ENCODE data around the gene CSRNP3. TPM values are rescaled to one million over a fixed set of nuclear protein-coding genes. Genes with fewer than 3 reads are reported as not detected.

CSRNP3 gene
- total and polyA plus RNA-seq, 12 donors, result 1.3 to 20.1 (median 4.9) TPM

- DNase-seq, result no peak
- no peaks in the 10 kb centered on the region for H3K36me3 ChIP-seq (replicated peaks in 1 of 2)
- H3K27ac ChIP-seq, result no peak overlapping the region
- TF ChIP-seq CTCF (IDR thresholded peaks at IDR 0.05) (no peak), POLR2A (IDR thresholded peaks at IDR 0.05) (no peak)
- H3K4me1 ChIP-seq (replicated peaks in 1 of 2), result no peaks in the 10 kb centered on the region
- WGBS, 4 donors, result 95 to 97% (median 96%) methylated on average over 2 of the region's 2 CpGs
- no peak overlapping the region for H3K4me3 ChIP-seq
- intact Hi-C loops (cut with DNase I), result no loop called here
- H3K27me3 ChIP-seq, result no peaks in the 10 kb centered on the region
- no peaks in the 10 kb centered on the region for H3K9me3 ChIP-seq (replicated peaks in 1 of 3)
Observed at GRCh38 chr2:165500001-165500400, 30.5 kb downstream of the CSRNP3 start.

GRCh38 chr2:165500816-165501215 lies 31.3 kb downstream of the CSRNP3 start:
- Histone ChIP-seq H3K4me3 (no peak overlapping the region), H3K9me3 (replicated peaks in 1 of 3) (no peaks in the 10 kb centered on the region), H3K27ac (no peak overlapping the region), H3K36me3 (replicated peaks in 1 of 2) (no peaks in the 10 kb centered on the region), H3K4me1 (replicated peaks in 1 of 2) (no peaks in the 10 kb centered on the region), H3K27me3 (no peaks in the 10 kb centered on the region)
- TF ChIP-seq POLR2A (IDR thresholded peaks at IDR 0.05) (no peak), CTCF (IDR thresholded peaks at IDR 0.05) (no peak)
- DNase-seq, result no peak
- intact Hi-C loops (cut with DNase I), result no loop called here

GRCh38 chr2:165505514-165505913 lies 36.0 kb downstream of the CSRNP3 start:
- Histone ChIP-seq H3K27ac (no peak overlapping the region), H3K4me3 (no peak overlapping the region), H3K4me1 (replicated peaks in 1 of 2) (no peaks in the 10 kb centered on the region), H3K36me3 (replicated peaks in 1 of 2) (no peaks in the 10 kb centered on the region), H3K9me3 (replicated peaks in 1 of 3) (no peaks in the 10 kb centered on the region), H3K27me3 (no peaks in the 10 kb centered on the region)
- intact Hi-C loops (cut with DNase I), result no loop called here
- WGBS, 4 donors, result 58 to 77% (median 73%) methylated on average over 3 of the region's 3 CpGs
- TF ChIP-seq CTCF (IDR thresholded peaks at IDR 0.05), result no peak
- no peak for TF ChIP-seq POLR2A (IDR thresholded peaks at IDR 0.05)
- no peak for DNase-seq

GRCh38 chr2:165508927-165509326 lies 39.4 kb downstream of the CSRNP3 start:
- no peak overlapping the region for H3K4me3 ChIP-seq
- no peaks in the 10 kb centered on the region for H3K27me3 ChIP-seq
- H3K9me3 ChIP-seq (replicated peaks in 1 of 3), result no peaks in the 10 kb centered on the region
- no peak for TF ChIP-seq CTCF (IDR thresholded peaks at IDR 0.05)
- no peak for TF ChIP-seq POLR2A (IDR thresholded peaks at IDR 0.05)
- H3K4me1 ChIP-seq (replicated peaks in 1 of 2), result peaks cover 0 to 11% of the 10 kb centered on the region in 2 donors
- no peak for DNase-seq
- intact Hi-C loops (cut with DNase I), result no loop called here
- no peak overlapping the region for H3K27ac ChIP-seq
- no peaks in the 10 kb centered on the region for H3K36me3 ChIP-seq (replicated peaks in 1 of 2)
